Right cardiac atrium (tissue), 5 donors: ENCODE results near the gene MRGPRF. TPM values are rescaled to one million over a fixed set of nuclear protein-coding genes. Genes with fewer than 3 reads are reported as not detected.

Experiments used
- ATAC-seq, 2 donors: fragments of 200-7000 bp; cut with Tn5 transposase; one replicate each; pipeline versions ENCODE4 v1.8.0 to v1.9.1; 2020; ENCODE audit warnings: moderate library complexity in 2 of 2, mild to moderate bottlenecking in 1 of 2
- DNase-seq, 3 donors: peaks; one replicate each; pipeline ENCODE4 v3.0.0-alpha.2; 2020
- H3K27ac ChIP-seq: one replicate; pipeline ENCODE4 v1.5.1; 2013; ENCODE audit warnings: mild to moderate bottlenecking, low read length, control low read depth, moderate library complexity
- H3K27me3 ChIP-seq: one replicate; pipeline ENCODE4 v1.6.1; 2013; ENCODE audit not compliant: control insufficient read depth, insufficient read depth
- H3K4me1 ChIP-seq: one replicate; pipeline ENCODE4 v1.6.1; 2013; ENCODE audit warnings: low read length; ENCODE audit not compliant: control insufficient read depth, insufficient read depth
- H3K4me3 ChIP-seq: one replicate; pipeline ENCODE4 v1.5.1; 2013; ENCODE audit warnings: low read length, control low read depth
- H3K9me3 ChIP-seq: one replicate; pipeline ENCODE4 v1.6.1; 2013; ENCODE audit warnings: low read length; ENCODE audit not compliant: control insufficient read depth
- WGBS: extraction: QIAGEN DNeasy Blood & Tissue Kit; methylation state at CpG from one replicate; pipeline ENCODE4 v1.1.7; 2013; 5-methylcytosine and 5-hydroxymethylcytosine counted together
- intact Hi-C, 4 donors: fragments of 100-400 bp; cut with DNase I; formaldehyde crosslinking; loops; one replicate each; pipeline versions ENCODE4 v1.11.0 to v1.14.0; 2022 to 2023
- polyA plus RNA-seq: library from polyadenylated mRNA; stranded (reverse); fragments of 200-250 nt; gene quantifications from one replicate; pipeline ENCODE4 v1.2.3, GENCODE V29; 2013
- total RNA-seq, 4 donors: library from RNA; stranded (reverse); fragmentation: NEBNext Ultra II Directional; extraction: Animal tissue kit (Norgen Biotek cat#: 25700); gene quantifications; one replicate each; pipeline ENCODE4 v1.2.1, GENCODE V29; 2021
- donor health status: healthy with polysubstance abuse.
- donor health status: DM: no; HTN: yes; CAD: no.
- donor health status: DM: no; HTN: no; CAD: no.
- donor health status: DM: no; HTN: yes; CAD: no; lungs with severe emphysema.
- donor health status: DM: yes; HTN: yes; CAD: no.

MRGPRF gene
- total and polyA plus RNA-seq, 5 donors = 4.6 to 16.2 (median 9.4) TPM

DNA sequence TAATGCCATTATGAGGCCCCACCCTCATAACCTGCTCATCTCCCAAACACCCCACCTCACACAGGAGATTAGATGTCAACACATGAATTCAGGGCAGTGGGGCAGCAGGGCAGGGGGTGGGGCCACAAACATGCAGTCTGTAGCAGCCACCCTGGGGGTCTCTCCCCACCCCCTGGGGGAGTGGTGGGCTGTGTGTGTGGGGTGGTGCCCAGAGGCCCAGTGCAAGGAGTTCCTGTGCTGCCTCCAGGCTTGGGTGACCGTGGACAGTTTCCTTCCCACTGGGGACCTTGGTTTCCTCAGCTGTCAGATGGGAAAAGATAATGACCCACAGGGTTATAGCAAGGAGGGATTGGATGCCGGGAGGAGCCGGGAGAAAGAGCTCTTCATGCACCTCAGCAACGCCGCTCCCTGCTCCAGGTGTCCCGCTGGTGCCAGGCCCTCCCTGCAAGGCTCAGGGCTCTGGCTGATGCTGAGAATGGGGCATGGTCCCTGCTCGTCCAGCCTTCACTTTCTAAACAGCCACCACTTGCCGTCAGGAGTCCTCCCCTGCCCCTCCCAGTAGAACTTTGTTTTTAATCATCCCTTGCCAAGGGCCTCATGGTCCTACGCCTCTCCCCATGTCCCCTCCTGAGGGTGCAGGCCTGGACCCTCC, 2.0 kb upstream of the MRGPRF start:
- Histone ChIP-seq H3K9me3 (no peaks in the 10 kb centered on the region), H3K27me3 (no peaks in the 10 kb centered on the region), H3K4me3 (no peak overlapping the region), H3K4me1 (no peaks in the 10 kb centered on the region), H3K27ac (no peak overlapping the region)
- 75% methylated on average over 9 of the region's 9 CpGs for WGBS
- peak in 1 of 3 donors; percentile 52 for DNase-seq
- ATAC-seq = no peak
- intact Hi-C loops = loop anchor here in 1 of 4 donors (10.0 kb wide), 1 partner anchor 70 kb away; no protein-coding TSS in a partner anchor

DNA sequence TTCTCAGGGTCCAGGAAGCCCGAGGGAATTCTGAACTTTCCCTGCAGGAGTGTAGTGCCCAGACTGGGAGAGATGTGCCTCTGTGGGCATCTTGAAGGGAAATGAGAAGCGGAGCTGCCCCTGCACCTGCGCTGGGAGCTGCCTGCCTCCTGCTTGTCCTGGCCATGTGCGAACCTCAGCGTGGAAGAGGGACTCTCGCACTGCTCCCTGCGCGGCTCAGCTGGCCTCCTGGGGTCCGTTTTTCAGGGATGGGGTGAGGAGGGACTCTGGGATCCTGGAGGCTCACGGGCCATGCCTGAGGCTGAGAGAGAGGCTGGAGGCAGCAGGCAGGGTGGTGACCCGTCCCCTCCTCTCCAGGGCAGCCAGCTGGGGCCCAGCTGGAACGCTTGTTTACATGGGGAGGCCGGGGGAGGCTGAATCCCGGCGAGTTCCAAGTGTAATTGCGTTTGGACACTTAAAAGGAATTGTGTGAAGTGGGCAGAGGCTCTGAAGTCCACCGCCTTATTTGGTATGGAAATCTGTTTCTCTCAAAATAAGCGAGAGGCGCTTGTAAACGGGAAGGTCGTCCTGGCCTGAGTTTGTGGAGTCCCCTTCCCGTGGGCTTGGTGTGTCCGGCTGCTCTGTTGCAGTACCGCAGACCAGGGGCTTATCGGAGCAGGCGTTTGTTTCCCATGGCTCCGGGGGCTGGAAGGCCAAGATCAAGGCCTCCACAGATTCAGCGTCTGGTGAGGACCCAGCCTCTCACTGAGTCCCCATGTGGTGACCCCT, 1.2 kb upstream of the MRGPRF start:
- no peaks in the 10 kb centered on the region for H3K27me3 ChIP-seq
- DNase-seq (peak; percentile 79 to 90 (median 86)), ATAC-seq (peak; percentile 26 to 51)
- no peaks in the 10 kb centered on the region for H3K4me1 ChIP-seq
- no peaks in the 10 kb centered on the region for H3K9me3 ChIP-seq
- WGBS = 39% methylated on average over 28 of the region's 28 CpGs
- intact Hi-C loops = loop anchor here in 1 of 4 donors (10.0 kb wide), 1 partner anchor 69 kb away; no protein-coding TSS in a partner anchor
- H3K27ac ChIP-seq = peak overlapping the region; percentile 55
- no peak overlapping the region for H3K4me3 ChIP-seq

DNA sequence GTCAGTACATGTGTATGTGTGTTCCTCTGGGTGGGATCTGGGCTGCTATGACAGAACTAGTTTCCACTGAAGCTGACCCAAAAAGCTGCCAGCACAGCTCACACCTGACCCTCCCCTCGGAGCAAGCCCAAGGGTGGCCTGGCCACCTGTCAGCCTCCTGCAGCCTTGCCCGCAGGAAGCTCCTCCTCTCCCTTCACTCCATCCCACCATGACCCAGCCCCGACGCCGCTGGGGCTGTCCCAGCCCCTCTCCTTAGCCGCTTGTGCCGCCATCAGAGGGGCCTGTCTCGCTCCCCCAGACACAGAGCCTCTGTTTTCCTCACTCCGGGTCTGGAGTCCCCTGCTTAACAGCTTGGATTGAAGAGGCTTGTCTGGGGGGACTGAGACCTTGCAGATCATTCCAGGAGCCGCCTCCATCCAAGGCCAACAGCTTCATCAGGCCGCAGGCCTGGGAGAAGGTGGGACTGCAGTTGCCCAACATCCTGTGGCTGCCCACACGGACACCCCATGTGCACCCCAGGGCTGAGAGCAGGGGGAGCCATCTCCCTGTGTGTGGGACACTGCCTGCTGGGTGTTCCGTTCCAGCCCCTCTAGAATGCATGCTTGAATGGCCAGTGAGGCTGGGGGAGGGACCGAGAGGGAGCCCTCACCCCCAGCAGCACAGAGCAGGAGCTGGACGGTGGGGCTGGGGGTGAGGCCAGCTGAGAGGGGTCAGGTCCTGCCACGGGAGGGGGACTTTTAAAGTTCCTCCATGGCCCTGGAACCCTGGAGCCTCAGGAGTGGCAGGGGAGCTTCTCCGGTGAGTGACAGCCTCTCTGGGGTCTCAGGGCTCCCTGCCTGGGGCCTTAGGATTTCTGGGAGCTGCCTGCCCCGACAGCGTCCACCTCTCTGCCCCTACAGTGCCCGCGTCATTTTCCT, 696 bp downstream of the MRGPRF start:
- H3K4me1 ChIP-seq = peaks cover 2% of the 10 kb centered on the region
- intact Hi-C loops = loop anchor here in 1 of 4 donors (10.0 kb wide), 1 partner anchor 68 kb away; no protein-coding TSS in a partner anchor
- ATAC-seq (no peak), DNase-seq (peak in 2 of 3 donors; percentile 46 to 68)
- peak overlapping the region; percentile 37 for H3K4me3 ChIP-seq
- 41% methylated on average over 21 of the region's 21 CpGs for WGBS
- H3K27me3 ChIP-seq = no peaks in the 10 kb centered on the region
- peak overlapping the region; percentile 65 for H3K27ac ChIP-seq
- H3K9me3 ChIP-seq = no peaks in the 10 kb centered on the region

DNA sequence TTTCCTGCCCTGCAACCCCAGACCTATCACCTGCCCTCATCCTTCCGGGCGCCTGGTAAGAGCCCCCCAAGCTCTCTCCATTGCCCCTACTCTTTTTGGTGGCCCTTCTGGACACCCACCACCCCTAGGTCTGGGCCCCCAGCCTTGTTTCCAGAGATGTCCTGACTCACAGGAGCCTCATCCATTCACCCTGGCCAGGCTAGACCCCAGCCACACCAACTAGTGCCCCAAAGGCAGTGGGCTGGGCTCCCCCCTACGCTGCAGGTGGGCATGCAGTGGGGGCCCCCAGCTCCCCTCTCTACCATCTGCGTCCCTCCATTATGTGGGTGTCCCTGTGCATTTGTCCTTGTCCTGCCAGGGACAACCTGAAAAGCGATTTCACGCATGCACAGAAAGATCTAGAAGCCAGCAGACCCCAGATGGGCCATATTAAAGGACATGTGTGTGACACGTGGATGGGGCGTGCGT, 1.4 kb downstream of the MRGPRF start:
- DNase-seq = no peak
- intact Hi-C loops = loop anchor here in 1 of 4 donors (10.0 kb wide), 1 partner anchor 67 kb away; no protein-coding TSS in a partner anchor

DNA sequence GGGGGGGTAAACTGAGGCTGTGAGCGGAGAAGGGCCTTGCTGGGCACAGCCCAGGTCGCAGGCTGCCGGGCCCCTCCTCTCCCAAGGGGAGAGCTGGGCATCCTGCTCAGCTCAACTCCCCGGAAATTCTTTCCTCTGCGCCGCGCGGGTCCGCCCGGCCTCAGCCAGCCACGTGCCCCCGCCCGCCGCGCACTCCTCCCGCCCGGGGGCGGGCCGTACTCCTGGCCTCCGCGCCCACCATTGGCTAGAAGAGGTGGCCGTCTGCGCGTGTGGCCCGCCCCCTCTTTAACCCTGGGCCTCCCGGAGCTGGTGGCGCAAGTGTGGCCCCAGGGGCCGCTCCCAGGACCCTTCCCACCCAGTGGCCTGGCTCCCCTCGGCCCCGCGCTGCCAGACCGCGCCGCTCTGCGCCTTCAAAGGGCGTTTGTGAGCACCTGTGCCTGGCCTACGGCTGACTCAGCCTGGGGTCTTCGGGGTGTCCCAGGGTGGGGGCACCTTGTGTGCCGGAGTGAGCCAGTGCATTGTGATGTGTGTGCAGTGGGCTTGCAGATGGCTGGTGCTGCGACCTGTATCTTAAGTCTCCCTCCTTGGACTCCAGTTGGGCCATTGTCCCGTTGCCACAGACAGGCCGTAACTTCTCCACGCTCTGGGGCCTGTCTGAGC, 2.0 kb downstream of the MRGPRF start:
- DNase-seq (peak; percentile 84 to 94 (median 93)), ATAC-seq (peak; percentile 70 to 81)
- H3K4me3 ChIP-seq = peak overlapping the region; percentile 33
- no peaks in the 10 kb centered on the region for H3K9me3 ChIP-seq
- 8% methylated on average over 43 of the region's 43 CpGs for WGBS
- H3K27ac ChIP-seq = peak overlapping the region; percentile 31
- H3K27me3 ChIP-seq = no peaks in the 10 kb centered on the region
- H3K4me1 ChIP-seq = peaks cover 2% of the 10 kb centered on the region
- intact Hi-C loops = loop anchor here in 1 of 4 donors (10.0 kb wide), 1 partner anchor 66 kb away; no protein-coding TSS in a partner anchor

More for the DNA sequence above, 1.4 kb downstream of the MRGPRF start:
- Histone ChIP-seq H3K27me3 (no peaks in the 10 kb centered on the region), H3K9me3 (no peaks in the 10 kb centered on the region), H3K4me1 (peaks cover 2% of the 10 kb centered on the region), H3K4me3 (peak overlapping the region; percentile 37), H3K27ac (no peak overlapping the region)
- WGBS = 62% methylated on average over 9 of the region's 9 CpGs
- ATAC-seq = no peak

DNA sequence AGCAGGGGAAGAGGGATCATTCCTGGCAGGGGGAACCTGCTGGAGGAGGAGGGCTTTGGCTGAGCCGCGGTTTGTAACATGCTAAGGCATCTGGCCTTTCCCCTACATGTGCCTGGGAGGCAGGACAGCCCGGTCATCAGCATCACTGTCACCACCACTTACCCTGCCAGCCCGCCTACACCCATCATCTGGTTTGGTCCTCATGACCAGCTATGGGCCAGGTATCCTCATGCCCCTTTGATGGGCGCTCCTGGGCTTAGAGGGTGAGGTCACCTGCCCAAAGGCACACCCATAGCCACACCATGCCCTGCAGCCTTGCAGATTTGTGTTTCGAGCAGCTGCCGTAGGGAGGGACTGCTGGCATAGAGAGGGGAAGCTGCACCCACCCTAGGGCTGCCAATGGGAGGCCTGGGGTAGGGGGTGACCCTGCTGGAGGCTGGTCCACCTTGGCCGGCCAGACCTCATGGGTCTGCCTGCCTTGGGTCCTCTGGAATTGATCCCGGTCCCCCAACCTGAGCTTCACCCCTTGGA, 2.6 kb downstream of the MRGPRF start:
- no peak for ATAC-seq
- intact Hi-C loops = loop anchor here in 1 of 4 donors (10.0 kb wide), 1 partner anchor 66 kb away; no protein-coding TSS in a partner anchor
- 37% methylated on average over 9 of the region's 9 CpGs for whole genome bisulfite sequencing
- Histone ChIP-seq H3K9me3 (no peaks in the 10 kb centered on the region), H3K27ac (peak overlapping the region; percentile 31), H3K4me3 (peak overlapping the region; percentile 33), H3K4me1 (peaks cover 2% of the 10 kb centered on the region), H3K27me3 (no peaks in the 10 kb centered on the region)
- peak in 1 of 3 donors; percentile 44 for DNase-seq

DNA sequence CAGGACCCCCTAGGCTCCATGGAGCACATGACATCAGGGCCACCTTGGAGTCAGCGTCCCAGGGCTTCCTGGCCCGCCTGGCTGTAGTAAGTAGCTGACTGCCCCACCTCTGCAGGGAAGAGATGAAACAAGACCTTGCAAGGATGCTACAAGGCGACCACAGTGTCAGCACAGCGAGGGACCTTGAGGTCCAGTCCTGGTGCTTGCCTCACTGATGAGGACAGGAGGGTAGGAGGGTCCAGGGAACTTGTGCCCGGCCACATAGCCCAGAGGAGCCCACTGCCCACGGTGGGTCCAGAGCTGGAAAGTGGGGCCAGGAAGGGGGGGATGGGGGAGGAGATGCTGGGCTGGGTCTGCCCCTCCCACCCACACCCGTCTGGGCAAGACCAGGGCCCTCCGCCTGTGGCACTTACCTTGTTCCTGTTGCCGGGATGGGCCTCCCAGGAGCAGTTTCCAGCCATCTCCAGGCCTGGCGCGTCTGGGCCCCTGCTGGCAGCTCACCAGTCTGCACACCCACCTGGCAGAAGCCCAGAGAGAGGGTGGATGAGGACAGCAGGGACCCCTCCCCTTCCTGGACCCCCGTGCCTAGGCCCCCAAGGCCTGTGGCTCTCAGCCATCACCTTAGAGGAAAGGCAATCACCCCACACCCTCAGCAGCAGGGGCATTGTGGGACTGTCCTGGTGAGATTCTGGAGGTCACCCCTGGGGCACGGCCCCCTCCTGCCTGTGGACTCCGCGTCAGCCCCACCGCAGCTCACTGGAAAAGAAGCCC, 3.4 kb downstream of the MRGPRF start:
- Histone ChIP-seq H3K9me3 (no peaks in the 10 kb centered on the region), H3K4me3 (no peak overlapping the region), H3K27me3 (no peaks in the 10 kb centered on the region), H3K27ac (no peak overlapping the region), H3K4me1 (peaks cover 2% of the 10 kb centered on the region)
- peak in 1 of 3 donors; percentile 54 for DNase-seq
- intact Hi-C loops = loop anchor here in 1 of 4 donors (10.0 kb wide), 1 partner anchor 65 kb away; no protein-coding TSS in a partner anchor
- ATAC-seq = no peak
- 64% methylated on average over 16 of the region's 16 CpGs for WGBS

- WGBS = 61% methylated on average over 17 of the region's 17 CpGs
- H3K9me3 ChIP-seq = no peaks in the 10 kb centered on the region
- DNase-seq (peak; percentile 88 to 92 (median 91)), ATAC-seq (peak; percentile 62 to 70)
- H3K4me1 ChIP-seq = peaks cover 2% of the 10 kb centered on the region
- H3K27ac ChIP-seq = peak overlapping the region; percentile 61
- H3K27me3 ChIP-seq = no peaks in the 10 kb centered on the region
- H3K4me3 ChIP-seq = no peak overlapping the region
- intact Hi-C loops = no loop called here
These were observed 4.2 kb downstream of the MRGPRF start for GRCh38 chr11:69008737-69009440.

GRCh38 chr11:69007975-69008381, 5.1 kb downstream of the MRGPRF start:
- peaks cover 2% of the 10 kb centered on the region for H3K4me1 ChIP-seq
- ATAC-seq (no peak), DNase-seq (no peak)
- H3K27me3 ChIP-seq = no peaks in the 10 kb centered on the region
- no peaks in the 10 kb centered on the region for H3K9me3 ChIP-seq
- intact Hi-C loops = no loop called here
- WGBS = 55% methylated on average over 8 of the region's 8 CpGs
- H3K4me3 ChIP-seq = no peak overlapping the region
- H3K27ac ChIP-seq = peak overlapping the region; percentile 61
